ENCODE data around the gene C7.

DNA sequence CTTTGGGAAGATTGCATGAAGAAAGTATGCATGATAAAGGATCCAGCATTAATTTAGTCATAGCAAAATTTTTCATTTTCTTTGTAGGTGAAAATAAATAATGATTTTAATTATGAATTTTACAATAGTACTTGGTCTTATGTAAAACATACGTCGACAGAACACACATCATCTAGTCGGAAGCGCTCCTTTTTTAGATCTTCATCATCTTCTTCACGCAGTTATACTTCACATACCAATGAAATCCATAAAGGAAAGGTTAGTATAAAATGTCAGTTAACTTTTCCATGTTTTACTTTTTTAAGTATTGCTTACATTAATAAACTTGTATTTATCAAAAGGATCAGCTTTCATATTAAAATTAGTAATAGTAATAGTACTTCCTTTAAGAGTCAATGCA, 35.8 kb downstream of the C7 start:
- no peak for TF ChIP-seq CTCF (IDR thresholded peaks at IDR 0.05; ENCODE audit: poor library complexity)
- TF ChIP-seq EZH2 (IDR thresholded peaks at IDR 0.05; ENCODE audit: borderline replicate concordance) = no peak
